Neuronal stem cell (in vitro differentiated cells): Measurements from ENCODE around the gene FASTK.

Experiments used
- DNase-seq: peaks from one replicate; pipeline ENCODE4 v3.0.0-alpha.2; 2013; ENCODE audit warnings: low spot score
- H2AFZ ChIP-seq: one replicate; pipeline ENCODE4 v1.6.1; 2013; ENCODE audit warnings: mild to moderate bottlenecking, low read length, inconsistent platforms
- H2AK5ac ChIP-seq: 2 replicates; pipeline ENCODE4 v1.6.1; 2013; ENCODE audit warnings: low read depth, mild to moderate bottlenecking, inconsistent platforms, low read length, moderate library complexity, mixed read lengths
- H2BK120ac ChIP-seq: 2 replicates; pipeline ENCODE4 v1.6.1; 2013; ENCODE audit warnings: low read depth, mild to moderate bottlenecking, inconsistent platforms, low read length, moderate library complexity, mixed read lengths
- H2BK12ac ChIP-seq: one replicate; pipeline ENCODE4 v1.6.1; 2013; ENCODE audit warnings: low read length, inconsistent platforms
- H2BK15ac ChIP-seq: 2 replicates; pipeline ENCODE4 v1.6.1; 2013; ENCODE audit warnings: mild to moderate bottlenecking, low read length, inconsistent platforms, mixed read lengths
- H2BK5ac ChIP-seq: one replicate; pipeline ENCODE4 v1.6.1; 2013; ENCODE audit warnings: inconsistent platforms, mild to moderate bottlenecking, low read length, moderate library complexity
- H3K14ac ChIP-seq: one replicate; pipeline ENCODE4 v1.6.1; 2013; ENCODE audit warnings: low read length, inconsistent platforms
- H3K18ac ChIP-seq: 2 replicates; pipeline ENCODE4 v1.6.1; 2013; ENCODE audit warnings: low read length, inconsistent platforms
- H3K23ac ChIP-seq: 2 replicates; pipeline ENCODE4 v1.6.1; 2013; ENCODE audit warnings: low read depth, mild to moderate bottlenecking, mixed read lengths, low read length, inconsistent platforms; ENCODE audit not compliant: poor library complexity
- H3K27ac ChIP-seq: replicated peaks from 3 replicates; pipeline ENCODE4 v1.5.1; 2013; ENCODE audit warnings: low read length, inconsistent platforms
- H3K27me3 ChIP-seq, 3 experiments: 2 replicates each; pipeline ENCODE4 v1.6.1; 2013; ENCODE audit warnings: low read length in 3 of 3, mild to moderate bottlenecking in 2 of 3, inconsistent platforms in 1 of 3, low read depth in 1 of 3, mixed read lengths in 1 of 3, moderate library complexity in 1 of 3; ENCODE audit not compliant: control insufficient read depth in 3 of 3, insufficient read depth in 3 of 3
- H3K36me3 ChIP-seq, 2 donors: replicated peaks in 1 of 2; 2 replicates each; pipeline ENCODE4 v1.6.1; 2013; ENCODE audit warnings: low read length in 2 of 2; ENCODE audit not compliant: control insufficient read depth in 2 of 2, insufficient read depth in 2 of 2
- H3K4ac ChIP-seq: 2 replicates; pipeline ENCODE4 v1.6.1; 2013; ENCODE audit warnings: inconsistent platforms, mild to moderate bottlenecking, low read length, moderate library complexity
- H3K4me1 ChIP-seq, 2 donors: 1 replicate in 1 of 2; 2 replicates in 1 of 2; pipeline ENCODE4 v1.6.1; 2013; ENCODE audit warnings: low read length in 2 of 2, low read depth in 1 of 2; ENCODE audit not compliant: control insufficient read depth in 2 of 2, insufficient read depth in 1 of 2
- H3K4me2 ChIP-seq: one replicate; pipeline ENCODE4 v1.6.1; 2013; ENCODE audit warnings: mild to moderate bottlenecking, low read length, inconsistent platforms; ENCODE audit not compliant: insufficient read depth, poor library complexity, severe bottlenecking
- H3K4me3 ChIP-seq, 2 donors: 2 replicates each; pipeline ENCODE4 v1.5.1; 2013; ENCODE audit warnings: low read length in 2 of 2, mild to moderate bottlenecking in 2 of 2, inconsistent platforms in 1 of 2, moderate library complexity in 1 of 2
- H3K79me1 ChIP-seq: one replicate; pipeline ENCODE4 v1.6.1; 2013; ENCODE audit warnings: low read depth, mild to moderate bottlenecking, inconsistent platforms, low read length, moderate library complexity
- H3K9ac ChIP-seq: one replicate; pipeline ENCODE4 v1.6.1; 2013; ENCODE audit warnings: mild to moderate bottlenecking, low read depth, low read length, inconsistent platforms; ENCODE audit not compliant: poor library complexity
- H3K9me3 ChIP-seq, 2 donors: replicated peaks in 1 of 2; 2 replicates each; pipeline versions ENCODE3 to v1.6.1; 2013; ENCODE audit warnings: low read length in 2 of 2, mild to moderate bottlenecking in 2 of 2, inconsistent platforms in 1 of 2, low read depth in 1 of 2, mixed read lengths in 1 of 2, moderate library complexity in 1 of 2; ENCODE audit not compliant: control insufficient read depth in 2 of 2, insufficient read depth in 1 of 2
- H4K8ac ChIP-seq: one replicate; pipeline ENCODE4 v1.6.1; 2013; ENCODE audit warnings: low read depth, mild to moderate bottlenecking, inconsistent platforms, low read length, moderate library complexity
- H4K91ac ChIP-seq: one replicate; pipeline ENCODE4 v1.6.1; 2013; ENCODE audit warnings: low read length, low read depth, mild to moderate bottlenecking, inconsistent platforms; ENCODE audit not compliant: poor library complexity
- WGBS, 2 donors: extraction: QIAGEN DNeasy Blood & Tissue Kit; methylation state at CpG; one replicate each; pipeline ENCODE4 v1.1.7; 2013; ENCODE audit warnings: missing lambda C conversion rate in 2 of 2, mixed read lengths in 1 of 2; ENCODE audit not compliant: insufficient read length in 2 of 2, insufficient replicate concordance in 1 of 2; ENCODE audit errors: extremely low coverage in 2 of 2; 5-methylcytosine and 5-hydroxymethylcytosine counted together

FASTK gene

DNA sequence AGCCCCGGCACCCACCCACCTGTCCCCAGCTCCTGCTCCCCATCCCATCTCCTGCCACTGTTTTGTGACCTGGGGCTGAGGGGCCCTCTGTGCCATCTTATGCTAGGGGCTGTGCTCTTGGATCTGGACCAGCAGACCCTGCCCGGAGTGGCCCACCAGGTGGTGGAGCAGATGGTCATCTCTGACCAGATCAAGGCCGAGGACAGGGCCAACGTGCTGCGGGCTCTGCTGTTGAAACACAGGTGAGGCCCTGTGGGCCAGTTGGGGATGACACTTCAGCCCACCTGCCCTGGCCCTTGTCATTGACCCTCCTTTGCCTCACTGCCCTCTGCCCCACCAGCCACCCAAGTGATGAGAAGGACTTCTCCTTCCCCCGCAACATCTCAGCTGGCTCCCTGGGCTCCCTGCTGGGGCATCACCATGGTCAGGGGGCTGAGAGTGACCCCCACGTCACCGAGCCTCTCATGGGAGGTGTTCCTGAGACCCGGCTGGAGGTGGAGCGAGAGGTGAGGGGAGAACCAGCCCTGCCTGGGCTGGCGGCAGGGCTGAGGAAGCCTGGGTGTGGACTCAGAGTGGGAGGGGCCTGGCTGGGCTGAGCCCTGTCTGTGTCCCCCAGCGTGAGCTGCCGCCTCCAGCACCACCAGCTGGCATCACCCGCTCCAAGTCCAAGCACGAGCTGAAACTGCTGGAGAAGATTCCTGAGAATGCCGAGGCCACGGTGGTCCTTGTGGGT is 10.6 kb downstream of the FASTK start:
- DNase-seq: no peak
- no peak overlapping the region for H2BK5ac ChIP-seq
- WGBS, 2 donors: no CpG with 5 or more reads among the region's 17 CpGs
- H2BK15ac ChIP-seq: no peak overlapping the region
- H2BK12ac ChIP-seq: no peak overlapping the region
- H3K27ac ChIP-seq: no peak overlapping the region
- H2AK5ac ChIP-seq: no peak overlapping the region
- no peaks in the 10 kb centered on the region for H3K79me1 ChIP-seq
- no peak overlapping the region for H3K4me2 ChIP-seq
- no peaks in the 10 kb centered on the region for H3K9me3 ChIP-seq
- H2BK120ac ChIP-seq: no peak overlapping the region
- H3K23ac ChIP-seq: peak overlapping the region; percentile 43
- no peaks in the 10 kb centered on the region for H3K4me1 ChIP-seq
- H3K4ac ChIP-seq: no peak overlapping the region
- H3K36me3 ChIP-seq: peaks cover 51 to 95% of the 10 kb centered on the region in 2 donors
- H3K9ac ChIP-seq: no peak overlapping the region
- H3K4me3 ChIP-seq: peak overlapping the region in 1 of 2 donors; percentile 67
- no peak overlapping the region for H4K91ac ChIP-seq
- no peak overlapping the region for H2AFZ ChIP-seq
- H3K18ac ChIP-seq: no peak overlapping the region
- H3K14ac ChIP-seq: no peak overlapping the region
- no peak overlapping the region for H4K8ac ChIP-seq
- H3K27me3 ChIP-seq: no peaks in the 10 kb centered on the region

DNA sequence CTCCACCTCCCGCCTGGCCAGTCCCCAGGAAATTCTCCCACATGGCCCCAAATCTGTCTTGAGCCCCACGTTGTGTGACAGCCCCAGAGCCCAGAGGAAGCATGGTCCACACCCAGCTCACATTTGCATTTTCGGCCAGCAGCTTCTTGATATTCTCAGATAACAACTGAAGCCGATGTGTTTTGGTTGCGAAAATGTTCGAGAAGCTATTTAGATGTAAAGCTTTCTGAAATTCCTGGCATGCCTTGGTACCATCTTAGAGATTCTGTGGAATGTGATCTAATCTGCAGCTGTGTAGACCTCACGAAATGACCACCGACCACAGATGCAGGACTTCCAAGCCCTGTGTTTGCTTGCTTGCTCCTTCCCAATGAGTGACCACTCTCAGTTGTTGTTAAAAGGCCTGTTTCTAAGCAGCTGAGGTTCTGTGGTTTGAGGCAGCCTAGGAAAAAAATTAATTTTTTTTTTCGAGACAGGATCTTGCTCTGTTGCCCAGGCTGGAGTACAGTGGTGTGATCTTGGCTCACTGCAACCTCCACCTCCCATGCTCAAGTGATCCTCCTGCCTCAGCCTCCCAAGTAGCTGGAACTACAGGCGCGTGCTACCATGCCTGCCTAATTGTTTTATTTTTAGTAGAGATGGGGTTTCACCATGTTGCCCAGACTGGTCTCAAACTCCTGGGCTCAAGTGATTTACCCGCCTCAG is 12.4 kb downstream of the FASTK start:
- Histone ChIP-seq H2BK5ac (no peak overlapping the region), H3K36me3 (peaks cover 48 to 93% of the 10 kb centered on the region in 2 donors)
- no CpG with 5 or more reads among the region's 12 CpGs for WGBS, 2 donors

DNA sequence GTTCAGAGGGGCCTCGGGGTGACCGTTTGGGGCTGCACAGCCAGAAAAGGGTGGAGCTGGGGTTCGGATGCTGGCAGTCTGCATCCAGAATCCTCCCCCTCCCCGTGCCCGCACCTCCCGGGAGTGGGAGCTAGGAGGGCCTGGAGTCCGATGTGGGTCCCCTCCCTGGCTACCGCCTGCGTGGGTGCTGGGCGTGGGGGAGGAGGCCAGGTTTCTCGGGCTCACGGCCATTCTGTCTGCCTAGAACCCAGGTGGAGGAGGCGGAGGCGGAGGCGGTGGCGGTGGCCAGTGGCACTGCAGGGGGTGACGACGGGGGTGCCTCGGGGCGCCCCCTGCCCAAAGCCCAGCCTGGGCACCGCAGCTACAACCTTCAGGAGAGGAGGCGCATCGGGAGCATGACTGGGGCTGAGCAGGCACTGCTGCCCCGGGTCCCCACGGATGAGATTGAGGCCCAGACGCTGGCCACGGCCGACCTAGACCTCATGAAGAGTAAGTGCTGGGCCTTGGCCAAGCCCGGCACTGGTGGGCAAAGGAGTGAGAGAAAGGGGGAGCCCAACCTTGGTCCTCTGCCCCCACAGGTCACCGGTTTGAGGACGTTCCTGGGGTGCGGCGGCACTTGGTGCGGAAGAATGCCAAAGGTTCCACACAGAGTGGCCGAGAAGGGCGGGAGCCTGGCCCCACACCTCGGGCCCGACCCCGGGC is 14.2 kb downstream of the FASTK start:
- Histone ChIP-seq H4K91ac (no peak overlapping the region), H3K23ac (no peak overlapping the region), H3K14ac (no peak overlapping the region), H3K4ac (no peak overlapping the region), H2AFZ (no peak overlapping the region), H2BK15ac (no peak overlapping the region), H3K4me2 (no peak overlapping the region), H3K9ac (no peak overlapping the region), H3K36me3 (peaks cover 43 to 86% of the 10 kb centered on the region in 2 donors), H3K79me1 (peaks cover 2% of the 10 kb centered on the region), H2BK12ac (no peak overlapping the region), H2BK5ac (no peak overlapping the region), H2BK120ac (no peak overlapping the region), H2AK5ac (no peak overlapping the region), H4K8ac (no peak overlapping the region), H3K9me3 (no peaks in the 10 kb centered on the region), H3K4me1 (peaks cover 2 to 13% of the 10 kb centered on the region in 2 donors), H3K18ac (no peak overlapping the region), H3K4me3 (no peak overlapping the region), H3K27ac (no peak overlapping the region), H3K27me3 (peaks cover 0 to 9% (median 0%) of the 10 kb centered on the region in 3 experiments)
- WGBS, 2 donors: no CpG with 5 or more reads among the region's 39 CpGs
- DNase-seq: no peak

More for the DNA sequence above, 12.4 kb downstream of the FASTK start:
- peaks cover 0 to 2% of the 10 kb centered on the region in 2 donors for H3K4me1 ChIP-seq
- H3K23ac ChIP-seq: no peak overlapping the region
- no peak overlapping the region for H3K9ac ChIP-seq
- H3K79me1 ChIP-seq: peaks cover 2% of the 10 kb centered on the region
- H4K91ac ChIP-seq: no peak overlapping the region
- no peak overlapping the region for H3K4me2 ChIP-seq
- no peak overlapping the region for H2BK15ac ChIP-seq
- H3K4ac ChIP-seq: no peak overlapping the region
- no peak overlapping the region for H2BK120ac ChIP-seq
- no peak overlapping the region for H3K18ac ChIP-seq
- H2BK12ac ChIP-seq: no peak overlapping the region
- no peak overlapping the region for H2AK5ac ChIP-seq
- peaks cover 0 to 2% (median 0%) of the 10 kb centered on the region in 3 experiments for H3K27me3 ChIP-seq
- no peak overlapping the region for H3K4me3 ChIP-seq
- no peak overlapping the region for H2AFZ ChIP-seq
- H4K8ac ChIP-seq: no peak overlapping the region
- H3K27ac ChIP-seq: no peak overlapping the region
- no peak overlapping the region for H3K14ac ChIP-seq
- no peaks in the 10 kb centered on the region for H3K9me3 ChIP-seq
- no peak for DNase-seq

DNA sequence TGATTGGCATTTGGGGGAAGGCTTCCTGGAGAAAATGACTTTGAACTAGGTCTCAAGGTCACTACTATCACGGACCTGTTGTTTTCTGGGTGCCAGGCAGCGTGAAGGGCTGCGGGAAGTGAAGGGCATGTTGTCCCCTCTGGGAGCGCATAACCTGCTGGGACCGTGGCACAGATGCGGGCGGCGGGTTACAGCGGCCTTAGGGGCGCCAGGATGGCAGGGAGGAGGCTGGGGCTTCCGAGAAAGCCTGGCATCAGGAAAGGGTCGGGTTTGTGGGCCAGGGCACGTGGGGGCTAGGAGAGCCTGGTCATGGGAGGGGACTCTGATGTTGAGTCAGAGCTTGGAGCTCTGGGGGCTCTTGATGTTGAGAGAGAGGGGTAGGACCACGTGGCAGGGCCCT is 15.1 kb downstream of the FASTK start:
- Histone ChIP-seq H3K36me3 (peaks cover 37 to 77% of the 10 kb centered on the region in 2 donors), H3K4me3 (no peak overlapping the region), H4K91ac (no peak overlapping the region), H2BK15ac (no peak overlapping the region), H4K8ac (no peak overlapping the region), H2BK12ac (no peak overlapping the region), H2AK5ac (no peak overlapping the region), H3K79me1 (peaks cover 2% of the 10 kb centered on the region), H2BK5ac (no peak overlapping the region), H3K14ac (no peak overlapping the region), H3K27ac (no peak overlapping the region), H2AFZ (no peak overlapping the region), H3K27me3 (peaks cover 0 to 17% (median 0%) of the 10 kb centered on the region in 3 experiments), H2BK120ac (no peak overlapping the region), H3K4me1 (peaks cover 11 to 22% of the 10 kb centered on the region in 2 donors), H3K9ac (no peak overlapping the region), H3K4me2 (no peak overlapping the region), H3K9me3 (no peaks in the 10 kb centered on the region), H3K18ac (no peak overlapping the region), H3K23ac (no peak overlapping the region), H3K4ac (no peak overlapping the region)
- no CpG with 5 or more reads among the region's 14 CpGs for WGBS, 2 donors
- no peak for DNase-seq
